Fibroblast of lung (primary cell): ENCODE results near the gene LDLRAD4.

Experiments used
- EZH2 ChIP-seq: IDR thresholded peaks from 2 replicates; pipeline ENCODE4 v1.5.1; 2012; ENCODE audit warnings: low read length, control low read depth, mild to moderate bottlenecking; ENCODE audit errors: missing control alignments
- TF ChIP-seq, protein P1 (sequence below), 2 donors: IDR thresholded peaks in 1 of 2; conservative IDR thresholded peaks in 1 of 2; 1 replicate in 1 of 2; 2 replicates in 1 of 2; pipeline ENCODE4 v1.5.1; 2011 to 2012; ENCODE audit warnings: low read length in 2 of 2, control low read depth in 1 of 2, inconsistent platforms in 1 of 2, low read depth in 1 of 2, mild to moderate bottlenecking in 1 of 2

DNA sequence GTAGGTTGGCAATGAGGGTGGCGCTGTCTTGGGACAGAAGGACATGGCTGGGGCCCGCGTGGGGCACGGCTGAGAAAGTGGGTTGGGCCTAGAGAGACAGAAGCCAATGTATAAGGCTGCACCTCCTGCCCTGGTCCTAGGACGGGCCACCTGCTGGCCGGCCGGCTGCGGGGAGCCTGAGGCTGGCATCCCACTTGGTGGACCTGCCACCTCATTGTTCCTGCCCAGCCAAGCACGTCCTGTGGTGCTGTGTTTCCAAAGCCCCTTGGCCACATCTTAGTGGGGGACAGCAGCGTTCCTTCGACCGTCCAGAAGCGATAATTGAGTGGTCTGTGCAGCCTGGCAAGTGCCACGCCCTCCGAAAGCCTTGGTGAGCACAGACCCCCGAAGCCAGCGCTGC, 223.9 kb downstream of the LDLRAD4 start:
- TF ChIP-seq, protein P1, sequence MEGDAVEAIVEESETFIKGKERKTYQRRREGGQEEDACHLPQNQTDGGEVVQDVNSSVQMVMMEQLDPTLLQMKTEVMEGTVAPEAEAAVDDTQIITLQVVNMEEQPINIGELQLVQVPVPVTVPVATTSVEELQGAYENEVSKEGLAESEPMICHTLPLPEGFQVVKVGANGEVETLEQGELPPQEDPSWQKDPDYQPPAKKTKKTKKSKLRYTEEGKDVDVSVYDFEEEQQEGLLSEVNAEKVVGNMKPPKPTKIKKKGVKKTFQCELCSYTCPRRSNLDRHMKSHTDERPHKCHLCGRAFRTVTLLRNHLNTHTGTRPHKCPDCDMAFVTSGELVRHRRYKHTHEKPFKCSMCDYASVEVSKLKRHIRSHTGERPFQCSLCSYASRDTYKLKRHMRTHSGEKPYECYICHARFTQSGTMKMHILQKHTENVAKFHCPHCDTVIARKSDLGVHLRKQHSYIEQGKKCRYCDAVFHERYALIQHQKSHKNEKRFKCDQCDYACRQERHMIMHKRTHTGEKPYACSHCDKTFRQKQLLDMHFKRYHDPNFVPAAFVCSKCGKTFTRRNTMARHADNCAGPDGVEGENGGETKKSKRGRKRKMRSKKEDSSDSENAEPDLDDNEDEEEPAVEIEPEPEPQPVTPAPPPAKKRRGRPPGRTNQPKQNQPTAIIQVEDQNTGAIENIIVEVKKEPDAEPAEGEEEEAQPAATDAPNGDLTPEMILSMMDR (conservative IDR thresholded peaks at IDR 0.05 in 1 of 2, IDR thresholded peaks at IDR 0.05 in 1 of 2; ENCODE audit: low read depth in 1 of 2, low read length in 2 of 2): no peak
- TF ChIP-seq EZH2: no peak
